A204.1 (cell line): Measurements from ENCODE around the gene IL1RL2.

Experiments used
- FAIRE-seq: peaks from 2 replicates; lab custom pipeline; 2012; peaks lifted over from hg19 to GRCh38; lab: Jason Lieb, UNC

Gene IL1RL2

DNA sequence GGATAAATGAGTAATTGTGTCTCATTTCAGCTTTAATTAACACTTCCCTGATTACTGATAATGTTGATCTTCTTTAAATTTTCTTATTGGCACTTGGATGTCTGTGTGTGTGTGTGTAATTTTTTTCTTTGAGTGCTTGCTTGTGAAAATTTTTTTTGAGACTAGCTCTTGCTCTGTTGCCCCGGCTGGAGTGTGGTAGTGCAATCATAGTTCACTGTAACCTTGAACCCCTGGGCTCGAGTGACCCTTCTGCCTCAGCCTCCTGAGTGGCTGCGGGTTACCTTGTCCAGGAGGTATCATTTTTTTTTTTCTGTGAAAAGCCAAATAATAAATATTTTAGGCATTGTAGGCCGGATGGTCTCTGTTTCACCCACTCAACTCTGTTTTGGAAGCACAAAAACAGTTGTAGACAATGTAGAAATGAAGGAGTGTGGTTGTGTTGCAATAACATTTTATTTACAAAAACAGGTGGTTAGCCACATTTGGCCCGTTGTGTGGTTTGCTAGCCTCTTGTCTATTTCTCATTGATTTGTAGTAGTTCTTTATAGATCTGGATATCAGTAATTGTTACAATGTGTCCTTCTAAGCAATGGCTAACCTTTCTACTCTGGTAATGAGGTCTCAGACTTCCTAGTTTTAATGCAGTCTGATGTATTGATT is 7.9 kb downstream of the IL1RL2 start:
- FAIRE-seq: no peak

DNA sequence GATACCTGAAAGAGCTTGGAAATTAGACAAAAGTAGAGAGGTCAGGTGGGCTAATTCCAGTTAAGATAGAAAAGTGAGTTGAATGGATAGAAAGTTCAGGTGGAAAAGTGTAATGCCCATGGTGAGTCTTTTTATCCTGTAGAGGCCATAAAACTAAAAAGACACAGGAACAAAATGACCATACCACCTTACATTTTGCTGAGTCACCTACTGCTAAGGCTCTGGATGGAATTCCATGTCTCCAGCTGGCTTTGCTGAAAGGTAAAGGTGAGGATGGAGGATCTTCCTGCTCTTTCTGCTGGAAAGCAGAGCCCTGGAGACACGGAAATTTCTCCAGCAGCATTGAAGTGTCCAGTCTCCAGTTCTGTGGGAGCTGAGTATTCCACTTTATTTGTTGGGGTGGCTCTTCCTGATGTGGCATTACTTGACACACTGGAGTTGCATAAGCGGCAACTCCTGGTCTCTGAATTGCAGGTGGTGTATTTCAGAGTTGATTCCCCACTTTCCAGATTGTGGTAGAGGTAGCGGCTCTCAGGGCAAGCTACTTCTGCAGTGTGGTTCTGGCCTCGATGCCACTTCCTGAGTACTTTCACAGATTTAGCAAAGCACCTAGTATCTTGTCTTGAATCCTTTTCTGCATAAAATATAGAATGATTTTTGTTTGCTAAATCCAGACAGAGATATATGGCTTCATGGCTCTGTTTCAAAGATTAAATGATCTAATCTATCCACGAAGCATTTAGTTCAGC is 10.7 kb downstream of the IL1RL2 start:
- FAIRE-seq: no peak

DNA sequence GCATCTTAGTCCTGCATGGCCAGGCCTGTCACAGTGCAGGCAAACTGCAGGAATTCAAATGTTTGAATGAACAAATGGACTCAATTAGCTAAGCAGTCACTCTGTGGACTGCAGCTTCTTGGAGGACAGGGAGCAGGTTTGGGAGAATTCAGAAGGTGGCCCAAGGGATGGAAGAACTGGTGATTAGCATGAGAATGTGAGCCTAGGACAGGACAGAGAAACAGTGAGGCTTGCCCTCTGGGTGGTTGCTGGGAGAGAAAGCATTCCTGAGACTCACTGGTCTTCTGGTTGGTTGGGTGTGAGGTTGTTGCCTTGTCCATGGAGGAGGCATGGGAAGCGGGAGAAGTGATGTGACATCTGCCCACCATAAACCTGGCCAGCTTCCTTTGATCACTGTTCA is 13.7 kb downstream of the IL1RL2 start:
- no peak for FAIRE-seq

DNA sequence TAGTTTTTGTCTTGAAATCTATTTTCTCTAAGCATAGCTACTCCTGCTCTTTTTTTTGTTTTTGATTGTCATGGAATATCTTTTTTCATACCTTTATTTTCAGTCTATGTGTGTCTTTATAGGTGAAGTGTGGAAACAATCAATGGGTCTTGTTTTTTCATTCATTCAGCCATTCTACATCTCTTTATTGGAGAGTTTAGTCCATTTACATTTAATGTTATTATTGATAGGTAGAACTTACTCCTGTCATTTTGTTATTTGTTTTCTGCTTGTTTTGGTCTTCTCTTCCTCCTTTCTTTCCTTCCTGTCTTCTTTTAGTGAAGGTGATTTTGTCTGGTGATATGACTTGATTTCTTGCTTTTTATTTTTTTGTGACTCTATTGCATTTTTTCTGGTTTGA is 17.8 kb downstream of the IL1RL2 start:
- no peak for FAIRE-seq

DNA sequence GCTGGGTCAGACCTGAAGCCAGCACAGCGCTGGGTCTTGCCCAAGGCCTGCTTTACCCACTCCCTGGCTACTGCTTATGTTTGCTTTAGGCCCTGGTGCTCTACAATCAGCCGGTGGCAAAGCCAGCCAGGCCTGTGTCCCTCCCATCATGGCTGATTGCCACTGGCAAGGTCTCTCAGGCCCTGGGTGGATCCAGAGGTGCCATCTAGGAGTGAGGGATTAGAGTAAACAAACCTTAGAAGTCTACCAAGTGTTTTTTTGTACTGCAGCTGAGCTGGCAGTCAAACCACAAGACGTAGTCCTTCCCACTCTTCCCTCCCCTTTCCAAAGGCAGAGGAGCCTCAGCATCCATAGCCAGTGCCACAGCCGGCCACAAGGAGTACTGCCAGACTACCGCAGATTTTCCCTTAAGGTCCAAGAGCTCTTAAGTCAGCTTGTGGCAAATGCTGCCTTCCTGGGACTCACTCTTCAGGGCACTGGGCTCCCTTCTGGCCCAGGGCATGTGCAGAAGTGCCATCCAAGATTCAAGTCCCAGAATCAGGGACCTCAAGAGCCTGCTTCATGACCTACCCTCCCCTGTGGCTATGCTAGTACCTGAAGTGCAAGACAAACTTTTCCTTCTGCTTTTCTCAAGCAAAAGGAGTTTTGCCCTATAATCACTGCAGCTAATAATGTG is 20.0 kb downstream of the IL1RL2 start:
- no peak for FAIRE-seq

DNA sequence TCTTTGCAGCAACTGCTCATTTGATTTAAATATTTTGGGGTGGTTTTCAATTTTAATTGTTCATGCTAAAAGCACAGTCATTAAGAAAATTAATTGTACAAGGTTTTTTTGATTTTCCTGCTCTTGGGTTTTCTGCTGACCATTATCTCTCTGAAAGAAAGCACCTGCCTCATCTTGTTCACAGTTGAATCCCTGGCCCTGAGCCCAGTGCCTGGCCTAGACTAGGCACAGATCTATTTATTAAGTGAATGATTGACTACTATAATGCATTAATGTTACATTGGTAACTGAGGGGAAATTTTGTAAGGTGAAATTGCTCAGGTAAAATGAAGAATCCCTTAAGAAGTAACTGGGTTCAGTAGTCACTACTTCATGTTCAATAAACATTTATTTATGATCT is 22.0 kb downstream of the IL1RL2 start:
- no peak for FAIRE-seq

DNA sequence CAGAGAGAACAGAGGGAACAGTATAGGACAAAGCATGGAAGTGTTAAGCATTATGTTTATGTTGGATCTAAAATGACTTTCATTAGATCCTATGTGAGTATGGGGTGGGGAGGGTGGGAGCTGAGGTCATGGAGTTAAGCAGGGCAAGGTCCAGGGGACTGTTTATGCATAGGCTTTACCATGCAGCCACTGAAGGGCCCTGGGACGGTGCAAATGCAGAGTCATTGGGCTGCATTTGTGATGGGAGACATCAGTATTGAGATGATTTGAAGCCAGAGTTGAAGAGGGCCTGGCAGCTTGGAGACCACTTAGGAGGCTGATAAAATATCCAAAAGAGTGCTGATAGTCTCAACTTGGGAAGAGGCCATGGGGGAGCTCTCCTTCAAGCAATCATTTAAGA is 22.7 kb downstream of the IL1RL2 start:
- no peak for FAIRE-seq

DNA sequence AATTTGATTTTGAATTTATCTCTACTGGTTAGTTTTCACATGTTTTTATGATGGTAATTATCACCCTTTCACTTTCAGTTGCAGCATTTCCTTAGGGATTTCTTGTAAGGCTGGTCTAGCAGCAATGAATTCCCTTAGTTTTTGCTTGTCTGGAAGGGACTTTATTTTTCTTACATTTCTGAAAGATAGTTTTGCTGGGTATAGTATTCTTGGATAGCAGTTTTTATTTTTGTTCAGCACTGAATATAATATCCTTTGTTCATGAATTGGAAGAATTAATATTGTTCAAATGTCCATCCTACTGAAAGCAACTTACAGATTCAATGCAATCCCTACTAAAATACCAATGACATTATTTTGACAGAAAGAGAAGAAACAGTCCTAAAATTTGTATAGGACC is 30.2 kb downstream of the IL1RL2 start:
- no peak for FAIRE-seq

DNA sequence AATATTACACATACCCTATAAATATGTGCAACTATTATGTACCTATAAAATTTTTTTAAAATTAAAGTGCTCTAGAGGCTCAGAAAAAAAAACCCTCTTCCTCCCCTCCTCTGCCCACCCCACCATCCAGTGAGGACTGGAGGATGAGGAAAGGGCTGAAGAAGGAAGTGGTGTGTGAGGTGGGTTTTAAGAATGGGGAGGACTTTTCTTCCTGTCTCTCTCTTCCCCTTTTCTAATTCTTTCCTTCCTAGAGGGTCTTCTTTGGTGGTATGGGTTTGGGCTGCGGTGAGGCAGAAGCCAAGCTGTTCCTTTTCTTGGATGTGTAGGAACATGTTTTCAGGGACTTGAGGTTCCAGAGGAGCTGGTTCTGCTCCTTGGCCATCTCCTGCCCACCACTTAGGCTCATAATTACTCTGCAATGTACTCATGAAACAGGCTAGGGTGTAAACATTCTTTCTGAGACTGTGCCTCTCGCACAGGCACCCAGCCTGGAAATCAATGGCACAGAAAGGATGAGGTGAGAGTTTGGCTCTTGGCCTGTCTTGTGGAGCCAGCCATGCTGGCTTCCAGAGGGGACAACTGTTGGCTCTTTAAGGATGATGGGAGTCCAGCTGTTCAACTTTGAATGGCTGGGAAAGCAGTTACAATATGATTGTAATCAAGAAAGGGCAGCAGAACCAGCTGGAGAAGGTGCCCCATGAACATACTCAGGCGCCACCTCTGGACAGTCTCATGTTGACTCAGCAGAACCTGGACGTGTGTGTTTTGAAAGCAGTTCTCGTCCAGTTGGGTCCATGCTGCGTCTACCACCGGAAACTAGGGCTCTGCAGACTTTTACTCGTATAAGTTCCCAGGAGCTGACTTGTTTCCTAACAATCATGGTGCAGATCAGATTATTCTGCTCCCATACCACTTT is 38.3 kb downstream of the IL1RL2 start:
- FAIRE-seq: no peak

DNA sequence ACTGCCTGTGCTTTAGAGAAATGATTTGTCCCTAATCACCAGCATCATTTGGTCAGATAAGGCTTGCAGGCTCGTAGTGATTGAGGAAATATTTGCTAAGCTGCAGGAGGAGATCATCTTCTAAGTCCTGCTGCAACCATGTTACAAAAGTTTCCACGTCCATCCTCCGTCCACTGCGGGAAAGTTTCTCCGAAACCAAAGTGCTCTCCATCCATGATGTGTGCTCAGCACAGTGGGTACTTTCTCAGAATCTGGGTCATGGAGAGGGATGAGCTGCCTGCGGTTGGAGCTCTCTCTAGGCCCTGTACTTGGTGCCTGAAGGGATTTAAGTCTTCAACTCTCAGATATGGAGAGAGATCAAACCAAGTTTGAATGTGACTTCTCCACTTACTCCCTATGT is 39.3 kb downstream of the IL1RL2 start:
- no peak for FAIRE-seq

DNA sequence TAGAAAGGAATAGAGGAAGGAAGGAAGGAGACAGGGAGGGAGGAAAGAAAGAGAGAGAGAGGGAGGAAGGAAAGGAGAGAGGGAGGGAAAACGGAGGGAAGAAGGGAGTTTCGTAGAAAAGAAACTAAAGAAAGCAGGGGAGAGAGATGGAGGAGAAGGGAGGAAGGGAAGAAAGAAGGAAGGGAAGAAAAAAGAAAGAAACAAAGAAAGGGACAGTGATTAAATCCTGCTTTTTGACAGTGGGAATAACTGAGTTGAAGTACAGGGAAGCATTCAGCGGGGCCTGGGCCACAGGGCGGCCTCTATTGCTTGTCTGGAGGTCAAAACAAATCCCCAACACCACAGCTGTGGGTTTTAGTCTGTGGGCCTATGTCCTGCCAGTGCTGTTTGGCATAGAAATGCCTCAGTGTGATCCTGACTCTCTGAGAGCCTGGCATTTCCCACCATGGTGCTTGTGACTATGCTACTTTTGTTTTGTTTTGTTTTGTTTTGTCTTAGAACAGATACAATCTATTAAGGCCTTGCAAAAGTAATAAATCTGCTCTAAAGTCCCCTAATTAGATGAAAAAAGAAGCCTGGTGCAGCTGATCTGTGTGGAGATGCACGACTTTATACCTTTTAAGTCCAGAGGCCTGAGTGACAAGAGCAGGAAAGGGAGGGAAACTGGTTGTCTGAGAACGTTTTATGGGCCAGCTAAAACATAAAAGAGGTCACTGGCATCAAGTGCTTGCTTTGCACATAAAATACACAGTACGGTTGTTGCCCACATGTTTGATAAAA is 40.0 kb downstream of the IL1RL2 start:
- no peak for FAIRE-seq

DNA sequence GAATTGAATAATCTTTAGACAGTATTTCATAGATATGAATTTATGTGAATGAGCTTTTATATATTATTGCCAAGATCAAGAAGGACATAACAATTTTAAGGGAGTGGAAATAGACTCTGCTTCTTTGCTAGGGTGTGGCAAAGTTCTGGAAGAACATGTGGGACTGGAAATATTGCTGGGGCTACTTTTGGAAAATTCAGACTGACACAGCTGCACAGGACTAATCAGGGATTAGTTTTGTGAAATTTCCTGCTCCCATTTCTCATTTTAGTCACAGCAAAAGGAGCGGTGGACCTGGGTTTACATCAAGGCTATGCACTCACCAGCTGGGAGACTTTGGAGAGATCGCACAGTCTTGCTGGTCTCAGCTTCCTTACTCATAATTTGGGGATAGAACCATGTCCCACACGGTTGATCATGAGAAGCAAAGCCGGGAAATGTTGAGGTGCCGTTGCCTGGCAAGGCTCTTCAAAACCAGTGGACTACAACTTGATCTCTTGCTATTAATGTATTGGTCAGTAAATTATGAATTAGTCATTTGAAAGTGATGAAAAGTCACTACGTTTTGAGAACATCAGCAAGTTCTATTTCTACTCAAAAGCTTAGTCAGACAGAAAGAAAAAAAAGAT is 42.4 kb downstream of the IL1RL2 start:
- FAIRE-seq: no peak

DNA sequence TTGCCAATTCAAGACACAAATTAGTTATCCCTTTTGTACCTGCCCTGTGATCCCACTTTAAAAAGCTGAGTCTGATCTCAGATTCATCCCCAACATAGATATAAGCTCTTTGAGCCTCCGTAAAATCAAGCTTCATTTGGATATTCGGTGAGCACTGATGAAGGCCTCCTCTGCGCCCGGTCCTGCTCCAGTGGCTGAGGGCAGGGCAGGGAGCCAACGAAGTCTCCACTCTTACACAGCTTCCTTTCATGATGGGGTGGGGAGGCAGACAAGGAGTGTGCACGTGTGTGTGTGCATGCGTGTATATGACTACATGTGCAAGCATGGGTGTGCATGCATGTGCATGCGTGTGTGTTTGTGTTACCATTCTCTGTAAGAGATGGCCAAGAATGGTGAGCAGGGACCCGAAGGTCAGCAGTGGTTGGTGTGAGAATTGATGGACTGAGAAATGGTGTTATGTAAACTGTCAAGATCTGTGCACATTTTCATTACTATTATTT is 43.6 kb downstream of the IL1RL2 start:
- FAIRE-seq: no peak

DNA sequence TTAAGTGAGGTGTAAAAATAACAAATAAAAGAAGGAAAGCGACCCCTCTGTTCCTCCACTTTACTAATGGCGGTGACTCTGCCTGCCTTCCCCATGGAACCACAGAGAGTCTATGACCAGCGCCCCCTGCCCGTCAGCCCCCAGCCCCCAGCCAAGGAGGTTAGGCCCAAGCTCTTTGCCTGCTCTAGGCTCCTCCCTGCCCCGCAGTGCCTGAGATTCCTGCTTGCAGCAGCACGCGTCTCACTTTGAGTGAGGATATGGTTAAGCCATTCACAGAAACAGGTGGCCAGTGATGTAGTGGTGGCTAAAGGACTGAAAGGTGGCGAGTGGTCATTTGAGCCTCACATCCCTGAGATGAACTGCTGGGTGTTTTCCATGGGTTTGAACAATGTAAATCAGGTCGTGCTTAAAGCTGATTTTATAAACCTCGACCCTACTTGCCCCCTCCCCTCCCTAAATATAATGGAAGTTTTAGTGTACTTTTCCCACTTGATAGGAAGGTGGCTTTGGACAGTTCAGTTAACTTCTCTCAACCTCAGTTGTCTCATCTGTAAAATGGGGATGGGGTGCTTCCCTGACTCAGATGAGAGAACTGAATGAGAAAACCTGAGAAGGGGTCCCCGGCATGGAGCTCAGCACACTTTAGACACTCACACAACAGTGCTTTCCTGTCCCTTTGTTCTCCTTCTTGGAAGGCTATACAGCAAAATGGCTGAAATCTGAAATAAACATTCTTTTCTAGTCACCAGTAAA is 46.5 kb downstream of the IL1RL2 start:
- FAIRE-seq: no peak

DNA sequence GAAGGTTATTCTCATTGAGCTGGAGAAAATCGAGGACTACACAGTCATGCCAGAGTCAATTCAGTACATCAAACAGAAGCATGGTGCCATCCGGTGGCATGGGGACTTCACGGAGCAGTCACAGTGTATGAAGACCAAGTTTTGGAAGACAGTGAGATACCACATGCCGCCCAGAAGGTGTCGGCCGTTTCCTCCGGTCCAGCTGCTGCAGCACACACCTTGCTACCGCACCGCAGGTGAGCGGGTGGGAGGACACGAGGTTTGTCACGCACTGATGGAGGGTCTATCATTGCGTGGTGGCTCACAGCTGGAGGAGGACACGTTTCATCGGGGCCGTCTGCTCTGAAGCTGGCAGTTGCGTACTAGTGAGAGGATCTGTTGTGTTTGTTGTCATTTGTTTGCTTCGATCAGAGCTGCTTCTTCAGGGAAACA is 48.2 kb downstream of the IL1RL2 start:
- no peak for FAIRE-seq

DNA sequence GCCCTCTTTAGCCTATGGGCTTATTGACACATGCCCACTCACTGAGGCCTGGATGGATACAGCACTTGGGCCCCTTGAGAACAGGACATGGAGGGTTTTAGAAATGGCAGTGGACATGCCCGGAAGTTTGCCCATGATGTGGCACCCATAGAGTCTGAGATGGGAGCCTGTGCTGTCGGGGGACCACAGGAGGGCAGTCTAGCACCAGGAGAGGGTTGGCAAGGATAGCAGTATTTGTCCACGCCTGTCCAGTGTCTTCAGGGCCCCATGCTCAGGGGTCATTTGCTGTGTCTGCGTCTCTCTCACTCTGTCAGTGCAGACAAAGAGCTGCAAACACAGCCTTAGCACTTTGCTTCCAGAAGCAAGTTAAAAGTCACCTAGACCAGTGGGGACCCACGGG is 48.7 kb downstream of the IL1RL2 start:
- no peak for FAIRE-seq

DNA sequence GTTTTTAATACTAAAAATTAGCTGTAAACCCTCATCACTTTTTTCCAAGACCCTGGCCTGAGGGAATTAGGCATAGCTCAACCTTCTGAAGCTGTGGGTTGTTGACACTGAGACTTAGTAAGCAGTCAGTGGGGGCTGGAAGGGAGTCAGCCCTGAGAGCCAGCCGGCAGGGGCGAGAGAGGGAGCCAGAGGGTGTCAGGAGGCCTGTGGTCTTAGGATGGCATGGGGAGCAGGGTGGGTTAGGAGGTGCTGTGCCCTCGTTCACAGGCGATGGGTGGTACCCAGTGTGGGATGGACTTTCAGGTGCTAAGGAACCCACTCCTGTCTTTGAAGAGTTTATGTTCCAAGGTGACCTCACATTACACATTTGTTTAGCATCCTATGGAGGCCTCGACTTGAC is 49.3 kb downstream of the IL1RL2 start:
- FAIRE-seq: no peak

DNA sequence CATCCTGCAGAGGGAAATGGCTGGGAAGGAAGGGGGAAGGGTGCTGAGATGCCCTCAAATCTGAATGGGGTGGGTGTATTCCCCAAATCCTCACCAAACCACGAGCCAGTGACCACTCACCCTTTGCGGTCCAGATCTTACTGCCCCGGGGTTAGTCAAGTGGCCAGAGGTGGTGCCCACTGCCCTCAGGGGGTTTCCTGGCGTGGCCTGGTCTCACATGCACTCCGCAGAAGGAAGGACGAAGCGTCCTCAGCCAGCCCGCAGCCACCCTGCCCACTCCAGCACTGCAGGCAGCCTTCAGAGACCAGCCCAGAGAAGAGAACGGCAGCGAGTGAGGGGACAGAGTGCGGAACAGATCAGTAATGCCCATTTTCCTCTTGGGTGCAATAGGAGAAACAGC is 50.4 kb downstream of the IL1RL2 start:
- no peak for FAIRE-seq

DNA sequence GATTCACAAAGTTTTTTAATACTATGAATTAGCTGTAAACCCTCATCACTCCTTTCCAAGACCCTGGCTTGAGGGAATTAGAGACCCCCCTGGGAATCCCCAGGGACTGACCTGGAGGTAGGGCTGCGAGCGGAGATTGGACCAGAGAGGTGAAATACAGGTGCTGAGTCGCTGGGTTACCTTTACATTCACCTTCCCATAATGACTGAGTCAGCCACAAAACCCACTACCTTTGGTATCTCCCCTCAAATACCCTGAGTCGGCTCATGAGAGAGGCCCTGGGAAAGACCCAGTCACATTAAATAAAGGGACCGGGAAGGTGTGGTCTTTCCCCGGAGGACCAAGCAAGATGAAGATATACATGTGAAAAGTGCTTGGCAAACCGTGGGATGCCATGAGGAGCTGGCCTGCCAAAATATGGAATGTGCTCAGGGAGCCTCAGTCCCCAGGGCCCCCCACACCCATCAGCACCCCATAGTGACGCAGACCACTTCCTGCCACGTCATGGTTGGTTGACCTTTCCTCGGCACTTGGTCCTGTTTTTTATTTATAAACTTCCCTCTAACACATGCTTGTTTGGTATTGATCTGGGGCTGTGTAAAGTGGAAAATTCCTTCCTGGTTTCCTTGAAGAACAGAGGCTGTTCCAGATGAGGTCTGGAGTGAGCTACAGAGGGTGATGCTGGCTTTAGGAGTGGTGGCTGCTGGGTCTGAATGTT is 51.4 kb downstream of the IL1RL2 start:
- FAIRE-seq: no peak

DNA sequence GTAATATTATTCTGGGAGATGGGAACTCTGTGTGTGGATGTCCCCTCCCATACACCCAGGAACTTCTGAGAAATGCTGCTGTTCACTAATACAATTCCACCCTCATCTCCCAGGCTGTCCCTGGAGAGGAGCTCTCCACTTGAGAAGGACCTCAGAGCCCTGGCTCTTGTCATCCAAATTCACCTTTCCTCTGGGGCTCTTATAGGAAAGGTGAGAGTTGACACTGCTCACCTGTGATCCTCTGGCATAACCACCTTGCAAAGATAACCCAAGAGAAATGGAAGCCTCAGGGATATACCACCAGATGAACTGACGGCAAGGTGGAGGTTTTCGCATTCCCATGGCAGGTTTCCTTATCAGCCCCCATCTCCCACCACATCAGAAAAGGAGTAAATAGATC is 52.0 kb downstream of the IL1RL2 start:
- FAIRE-seq: no peak
